K562 (cell line): ENCODE measurements around the gene CAMK1D.

Source experiments
- ARID2 ChIP-seq: fragments of 450-650 bp; IDR thresholded peaks from 2 replicates; pipeline ENCODE4 v1.6.1; 2017; ENCODE audit warnings: antibody characterized with exemption, mild to moderate bottlenecking
- HDAC2 ChIP-seq: fragments of 450-650 bp; IDR thresholded peaks from 2 replicates; pipeline ENCODE4 v1.6.1; 2016; ENCODE audit warnings: mild to moderate bottlenecking
- KLF16 ChIP-seq: IDR thresholded peaks from 2 replicates; pipeline ENCODE4 v1.6.1; 2016; ENCODE audit warnings: antibody characterized with exemption
- ZNF668 ChIP-seq: fragments of 250-450 bp; sonication (Bioruptor Pico); IDR thresholded peaks from 2 replicates; pipeline ENCODE4 v1.8.0; 2022; ENCODE audit warnings: mild to moderate bottlenecking, inconsistent platforms
- TF ChIP-seq, protein P1 (sequence below): sonication (generic); formaldehyde crosslinking; IDR thresholded peaks from 2 replicates; pipeline ENCODE4 v1.9.0; 2022; ENCODE audit warnings: mild to moderate bottlenecking, missing genetic modification reagents

DNA sequence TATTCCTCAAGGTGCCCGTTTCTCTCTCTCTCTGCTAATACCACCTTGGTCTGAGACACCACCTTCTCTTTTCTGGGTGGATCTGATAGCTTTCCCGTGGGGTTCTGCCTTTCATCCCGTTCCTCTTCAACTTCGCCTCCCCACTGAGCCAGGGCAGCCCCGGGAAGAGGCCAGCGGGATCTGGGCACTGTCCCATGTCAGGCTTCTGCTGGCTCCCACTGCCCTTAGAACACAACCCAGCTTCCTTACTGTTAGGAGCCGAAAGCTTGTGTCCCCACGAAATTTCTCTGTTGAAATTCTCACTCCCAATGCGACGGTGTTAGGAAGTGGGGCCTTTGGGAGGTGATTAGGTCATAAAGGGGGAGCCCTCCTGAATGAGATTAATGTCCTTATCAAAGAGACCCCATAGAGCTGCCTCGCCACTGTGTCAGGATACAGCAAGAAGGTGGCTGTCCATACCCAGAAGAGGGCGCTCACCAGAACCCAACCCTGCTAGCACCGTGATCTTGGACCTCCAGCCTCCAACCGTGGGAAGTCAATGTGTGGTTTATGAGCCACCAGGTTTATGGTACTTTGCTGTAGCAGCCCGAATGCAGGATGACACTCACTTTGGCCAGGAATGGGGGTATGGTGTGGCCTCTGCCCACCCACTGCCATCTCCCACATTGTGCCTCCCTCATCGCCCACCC, 79.2 kb downstream of the CAMK1D start:
- TF ChIP-seq ZNF668: no peak
- TF ChIP-seq HDAC2: no peak
- no peak for TF ChIP-seq KLF16
- TF ChIP-seq, protein P1, sequence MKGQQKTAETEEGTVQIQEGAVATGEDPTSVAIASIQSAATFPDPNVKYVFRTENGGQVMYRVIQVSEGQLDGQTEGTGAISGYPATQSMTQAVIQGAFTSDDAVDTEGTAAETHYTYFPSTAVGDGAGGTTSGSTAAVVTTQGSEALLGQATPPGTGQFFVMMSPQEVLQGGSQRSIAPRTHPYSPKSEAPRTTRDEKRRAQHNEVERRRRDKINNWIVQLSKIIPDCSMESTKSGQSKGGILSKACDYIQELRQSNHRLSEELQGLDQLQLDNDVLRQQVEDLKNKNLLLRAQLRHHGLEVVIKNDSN (CRISPR knock-in tag): no peak
- TF ChIP-seq ARID2: no peak
